GM19043 (cell line): ENCODE results near the gene SLC66A1.
A peak's percentile ranks its signal among the peaks of the same experiment; 100 is the strongest.
"Not testable (repeated sequence)": the region's sequence is repeated elsewhere in the genome, so short reads cannot be mapped to it uniquely, and the experiment has no call there.

Experiments used
- ATAC-seq: cut with Tn5 transposase; IDR thresholded peaks from one replicate; pipeline ENCODE4 v1.9.1; 2021; ENCODE audit warnings: low read depth; ENCODE audit not compliant: unreplicated experiment

The SLC66A1 gene

GRCh38 chr1:19304081-19304480 is 8.0 kb upstream of the SLC66A1 start:
- not testable (repeated sequence) for ATAC-seq

DNA sequence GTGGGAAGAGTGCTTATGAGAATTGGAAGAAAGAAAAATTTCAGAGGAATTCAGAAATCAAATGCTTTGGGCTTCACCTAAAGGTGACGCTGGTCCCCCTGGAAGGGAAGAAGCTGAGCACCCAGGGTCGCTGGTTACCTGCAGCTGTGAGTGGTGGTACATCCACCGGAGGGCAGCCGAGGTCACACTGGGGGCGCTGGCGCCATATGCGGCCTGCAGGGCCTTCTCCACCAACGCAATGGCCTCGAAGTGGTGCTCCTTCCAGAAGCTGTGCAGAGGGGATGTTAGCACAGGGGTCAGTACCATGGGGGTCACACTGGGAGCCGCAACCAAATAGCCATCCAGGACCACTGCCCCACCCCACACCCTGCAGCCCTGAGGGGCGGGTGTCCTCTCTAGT is 6.2 kb upstream of the SLC66A1 start:
- ATAC-seq: no peak

- ATAC-seq: no peak
Measured at GRCh38 chr1:19306941-19307340, 5.2 kb upstream of the SLC66A1 start.

DNA sequence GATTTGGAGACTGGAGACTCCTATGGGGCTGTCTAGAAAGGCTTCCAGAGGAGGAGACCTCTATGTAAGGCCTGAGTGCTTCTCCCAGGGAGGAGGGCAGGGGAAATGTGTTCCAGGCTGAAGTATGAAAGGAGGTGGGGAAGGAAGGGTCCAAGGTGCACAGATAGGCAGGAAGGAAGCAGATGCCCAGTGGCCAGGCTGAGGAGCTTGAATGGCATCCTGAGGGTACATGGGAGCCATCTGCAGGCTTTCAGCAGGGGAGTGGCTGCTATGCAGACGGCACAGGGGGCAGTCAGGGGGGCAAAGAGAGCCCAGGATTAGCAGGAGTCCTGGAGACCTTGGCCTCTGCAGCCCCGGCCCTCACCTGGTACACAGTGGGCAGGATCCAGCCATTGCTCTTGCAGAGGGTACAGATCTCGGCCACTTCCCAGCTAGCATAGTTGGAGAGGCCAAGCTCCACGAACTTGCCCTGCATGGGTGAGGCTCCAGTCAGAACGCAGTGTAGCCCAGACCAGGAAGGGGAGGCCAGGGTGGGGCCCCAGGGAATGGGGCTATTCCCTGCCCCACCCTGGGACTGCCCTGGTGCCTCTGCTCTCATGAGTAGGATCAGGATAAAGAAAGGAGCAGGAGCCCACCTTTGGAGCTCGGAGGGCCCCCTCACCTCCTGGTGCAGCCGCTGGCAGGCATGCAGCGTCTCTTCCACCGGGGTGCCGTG is 4.2 kb upstream of the SLC66A1 start:
- no peak for ATAC-seq

DNA sequence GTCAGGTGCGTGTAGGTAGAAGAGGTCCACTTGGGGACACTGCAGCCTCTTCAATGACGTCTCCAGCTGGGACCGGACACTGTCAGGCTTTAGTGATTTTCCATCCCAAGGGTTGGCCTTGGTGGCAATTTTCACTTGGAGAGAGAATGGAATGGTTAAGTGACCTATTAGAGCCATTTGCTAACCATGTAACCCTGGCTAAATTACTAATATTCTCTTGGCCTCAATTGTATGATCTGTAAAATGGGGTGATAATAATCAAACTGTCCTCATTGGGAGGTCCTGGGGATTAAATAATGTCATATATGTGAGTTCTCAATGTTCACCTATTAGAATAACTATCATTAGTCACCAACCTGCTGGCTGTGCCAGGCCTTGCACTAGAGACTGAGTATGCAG is 3.6 kb upstream of the SLC66A1 start:
- no peak for ATAC-seq

DNA sequence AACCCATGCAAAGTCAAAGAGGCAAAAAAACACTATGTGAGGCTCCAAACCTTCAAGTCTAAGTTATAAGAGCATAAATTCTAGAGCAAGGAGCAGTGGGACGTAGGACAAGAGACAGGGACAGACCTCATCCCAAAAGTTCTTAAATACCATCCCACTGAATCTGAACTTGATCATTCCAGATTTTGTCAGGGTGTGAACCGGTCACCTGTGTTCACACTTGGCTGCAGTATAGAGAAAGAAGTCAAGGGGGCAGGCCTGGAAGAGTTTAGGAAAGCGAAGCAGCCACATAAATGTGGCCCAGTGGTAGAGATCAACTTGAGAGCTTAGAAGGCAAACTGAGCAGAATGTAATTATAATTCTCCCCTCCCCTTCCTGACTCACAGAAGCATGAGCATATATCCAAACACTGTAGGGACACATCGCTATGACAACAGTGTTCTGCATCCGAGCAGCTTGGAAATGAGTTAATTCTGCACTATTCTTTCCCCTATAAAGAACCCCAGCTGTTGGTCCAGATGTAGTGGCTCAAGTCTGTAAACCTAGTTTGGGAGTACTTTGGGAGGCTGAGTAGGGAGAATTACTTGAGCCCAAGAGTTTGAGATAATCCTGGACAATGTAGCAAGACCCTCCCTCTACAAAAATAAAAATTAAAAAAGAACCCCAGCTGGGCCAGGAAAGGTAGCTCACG is 2.9 kb upstream of the SLC66A1 start:
- ATAC-seq: no peak

DNA sequence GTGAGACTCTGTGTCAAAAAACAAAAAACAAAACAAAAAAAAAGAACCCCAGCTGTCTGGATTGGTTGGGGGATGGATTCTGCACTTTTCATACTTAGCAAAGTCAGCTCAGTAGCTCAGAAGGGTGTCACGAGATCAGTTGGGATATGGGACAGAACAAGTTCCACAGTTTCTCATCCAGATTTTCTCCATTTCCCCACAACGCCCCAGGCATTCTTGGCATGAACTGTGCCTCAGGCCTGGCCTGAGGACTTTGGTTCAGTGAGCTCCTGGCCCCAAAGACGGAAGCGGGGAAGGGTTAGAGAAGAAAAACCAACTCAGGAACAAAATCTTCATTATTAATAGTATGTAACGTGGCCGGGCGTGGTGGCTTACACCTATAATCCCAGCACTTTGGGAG is 2.1 kb upstream of the SLC66A1 start:
- ATAC-seq: no peak

- ATAC-seq: no peak
Measured at GRCh38 chr1:19310720-19311502, 1.2 kb upstream of the SLC66A1 start.

- ATAC-seq: no peak
Measured at GRCh38 chr1:19311503-19311930, 609 bp upstream of the SLC66A1 start.

DNA sequence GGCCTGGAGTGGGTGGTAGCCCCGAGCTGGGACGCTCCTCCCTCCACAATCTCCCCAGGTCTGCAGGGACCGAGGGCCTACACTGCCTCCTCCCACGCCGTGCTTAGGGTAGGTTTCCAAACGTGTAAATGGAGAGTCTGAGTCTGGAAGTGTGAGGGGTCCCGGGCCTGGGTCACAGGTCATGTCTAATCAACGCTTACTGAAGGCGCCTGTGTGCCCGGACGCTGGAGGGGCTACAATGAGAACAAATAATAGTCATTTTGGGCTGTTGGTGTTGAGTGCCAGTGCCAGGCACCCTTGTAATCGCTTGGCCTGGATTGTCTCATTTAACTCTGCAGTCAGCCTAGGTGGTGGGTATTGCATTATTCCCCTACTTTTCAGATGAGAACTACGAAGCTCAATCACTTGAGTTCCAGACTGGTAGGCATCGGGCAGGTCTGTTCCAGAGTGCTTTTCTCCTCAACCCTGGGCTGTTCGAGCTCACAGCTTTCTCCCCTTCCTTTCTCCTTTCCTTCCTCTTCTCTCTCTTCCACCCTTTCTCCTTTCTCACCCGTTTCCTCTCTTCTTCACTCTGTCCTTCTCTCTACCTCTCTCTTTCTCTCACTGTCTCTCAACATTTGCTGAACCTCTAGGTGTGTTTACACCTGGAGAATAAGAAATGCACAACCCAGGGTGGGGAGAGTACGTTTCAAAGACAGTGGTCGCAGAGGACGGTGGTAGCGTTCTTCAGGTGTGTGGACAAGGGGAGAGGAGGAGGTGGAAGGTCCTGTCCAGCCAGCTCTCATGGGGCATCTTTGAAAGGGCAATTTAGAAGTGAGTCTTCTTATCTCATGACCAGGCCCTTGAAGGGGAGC is 883 bp downstream of the SLC66A1 start:
- ATAC-seq: peak; percentile 5

DNA sequence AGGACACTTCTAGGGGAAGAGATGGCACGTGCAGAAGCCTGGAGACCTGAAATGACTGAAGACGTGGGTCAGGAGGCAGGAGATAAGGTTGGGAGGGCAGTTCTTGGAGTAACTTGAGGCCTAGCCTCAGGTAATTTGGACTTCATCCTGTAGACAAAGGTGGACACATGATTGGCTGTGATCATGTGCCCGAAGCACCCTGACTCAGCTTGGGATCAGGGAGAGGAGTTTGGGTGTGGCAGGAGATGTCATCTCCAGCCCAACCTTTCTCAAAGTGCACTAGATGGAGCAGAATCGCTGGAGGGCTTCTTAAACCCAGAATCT is 1.5 kb downstream of the SLC66A1 start:
- ATAC-seq: no peak

GRCh38 chr1:19313961-19314882 is 2.1 kb downstream of the SLC66A1 start:
- ATAC-seq: no peak

GRCh38 chr1:19315378-19316198 is 3.5 kb downstream of the SLC66A1 start:
- no peak for ATAC-seq

GRCh38 chr1:19317126-19317910 is 5.2 kb downstream of the SLC66A1 start:
- no peak for ATAC-seq

- ATAC-seq: no peak
Measured at GRCh38 chr1:19319196-19319595, 7.1 kb downstream of the SLC66A1 start.

GRCh38 chr1:19321071-19321470 is 8.9 kb downstream of the SLC66A1 start:
- no peak for ATAC-seq

- ATAC-seq: no peak
Measured at GRCh38 chr1:19322481-19322880, 10.4 kb downstream of the SLC66A1 start.
